ENCODE measurements around the gene SEC14L2.

The SEC14L2 gene

DNA sequence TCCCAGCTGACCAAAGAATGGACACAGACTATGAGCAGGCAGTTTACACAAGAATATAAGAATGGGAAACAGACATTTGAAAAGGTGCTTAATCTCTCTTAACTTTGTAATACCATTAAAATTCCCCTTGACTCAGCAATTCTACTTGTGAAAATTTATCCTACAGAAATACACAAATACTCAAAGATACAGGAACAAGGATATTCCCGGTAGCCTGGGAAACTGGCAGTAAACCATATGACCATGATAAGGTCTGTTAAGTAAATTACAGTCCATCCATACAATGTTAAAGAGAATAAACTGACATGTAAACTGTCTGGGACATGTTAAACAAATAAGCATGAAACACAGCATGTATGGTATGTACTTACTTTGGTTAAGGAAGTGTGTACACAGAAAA is 20.0 kb downstream of the SEC14L2 start:
- TF ChIP-seq, protein P1, sequence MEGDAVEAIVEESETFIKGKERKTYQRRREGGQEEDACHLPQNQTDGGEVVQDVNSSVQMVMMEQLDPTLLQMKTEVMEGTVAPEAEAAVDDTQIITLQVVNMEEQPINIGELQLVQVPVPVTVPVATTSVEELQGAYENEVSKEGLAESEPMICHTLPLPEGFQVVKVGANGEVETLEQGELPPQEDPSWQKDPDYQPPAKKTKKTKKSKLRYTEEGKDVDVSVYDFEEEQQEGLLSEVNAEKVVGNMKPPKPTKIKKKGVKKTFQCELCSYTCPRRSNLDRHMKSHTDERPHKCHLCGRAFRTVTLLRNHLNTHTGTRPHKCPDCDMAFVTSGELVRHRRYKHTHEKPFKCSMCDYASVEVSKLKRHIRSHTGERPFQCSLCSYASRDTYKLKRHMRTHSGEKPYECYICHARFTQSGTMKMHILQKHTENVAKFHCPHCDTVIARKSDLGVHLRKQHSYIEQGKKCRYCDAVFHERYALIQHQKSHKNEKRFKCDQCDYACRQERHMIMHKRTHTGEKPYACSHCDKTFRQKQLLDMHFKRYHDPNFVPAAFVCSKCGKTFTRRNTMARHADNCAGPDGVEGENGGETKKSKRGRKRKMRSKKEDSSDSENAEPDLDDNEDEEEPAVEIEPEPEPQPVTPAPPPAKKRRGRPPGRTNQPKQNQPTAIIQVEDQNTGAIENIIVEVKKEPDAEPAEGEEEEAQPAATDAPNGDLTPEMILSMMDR (IDR thresholded peaks at IDR 0.05; ENCODE audit: insufficient read depth, low read length, poor library complexity, severe bottlenecking), result no peak
- peaks cover 15% of the 10 kb centered on the region for H3K36me3 ChIP-seq (ENCODE audit: control insufficient read depth, insufficient read depth, low read length)
- no peak overlapping the region for H3K4me3 ChIP-seq (replicated peaks; ENCODE audit: low read depth, low read length)
- no peak for DNase-seq (ENCODE audit: extremely low read depth, insufficient read length)
- H3K27me3 ChIP-seq (replicated peaks; ENCODE audit: control insufficient read depth, insufficient read depth, low read length), result no peaks in the 10 kb centered on the region

DNA sequence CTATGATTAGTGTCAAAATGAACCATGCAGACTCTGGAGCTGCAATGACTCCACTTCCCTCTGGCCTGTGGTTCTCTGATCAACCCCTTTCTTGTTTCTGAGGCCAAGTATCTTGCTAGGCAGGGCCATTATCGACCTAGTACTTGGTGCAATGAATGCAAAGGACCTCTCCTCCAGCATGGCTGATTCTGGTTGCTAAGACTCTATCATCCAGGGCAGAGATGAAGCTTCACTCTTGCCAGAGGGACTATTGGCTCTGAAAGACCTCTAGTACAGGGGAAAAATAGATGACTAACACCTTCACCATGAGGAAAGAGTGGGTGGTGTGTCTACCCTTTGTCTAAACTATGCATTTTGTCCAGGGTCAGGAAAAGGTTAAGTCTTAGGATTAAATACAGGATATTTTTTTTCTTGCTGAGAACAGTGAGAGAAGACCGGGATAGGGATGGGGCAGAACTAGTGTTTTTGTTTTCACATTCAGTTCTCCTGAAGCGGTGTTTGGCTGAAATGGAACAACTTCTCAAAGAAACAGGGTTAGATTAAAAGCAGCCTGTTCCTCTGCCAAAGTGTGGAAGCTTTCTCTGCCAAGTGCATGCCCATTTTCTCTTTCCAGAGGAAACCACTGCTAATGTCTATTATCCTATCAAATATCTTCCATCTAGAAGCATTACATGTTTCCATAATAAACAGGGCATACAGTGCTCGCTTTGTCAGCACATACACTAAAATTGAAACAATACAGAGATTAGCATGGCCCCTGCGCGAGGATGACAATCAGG is 23.7 kb downstream of the SEC14L2 start:
- TF ChIP-seq, protein P1 (IDR thresholded peaks at IDR 0.05; ENCODE audit: insufficient read depth, low read length, poor library complexity, severe bottlenecking), result no peak
- H3K27me3 ChIP-seq (replicated peaks; ENCODE audit: control insufficient read depth, insufficient read depth, low read length), result no peaks in the 10 kb centered on the region
- DNase-seq (ENCODE audit: extremely low read depth, insufficient read length), result no peak
- H3K4me3 ChIP-seq (replicated peaks; ENCODE audit: low read depth, low read length), result no peak overlapping the region
- peaks cover 15% of the 10 kb centered on the region for H3K36me3 ChIP-seq (ENCODE audit: control insufficient read depth, insufficient read depth, low read length)

DNA sequence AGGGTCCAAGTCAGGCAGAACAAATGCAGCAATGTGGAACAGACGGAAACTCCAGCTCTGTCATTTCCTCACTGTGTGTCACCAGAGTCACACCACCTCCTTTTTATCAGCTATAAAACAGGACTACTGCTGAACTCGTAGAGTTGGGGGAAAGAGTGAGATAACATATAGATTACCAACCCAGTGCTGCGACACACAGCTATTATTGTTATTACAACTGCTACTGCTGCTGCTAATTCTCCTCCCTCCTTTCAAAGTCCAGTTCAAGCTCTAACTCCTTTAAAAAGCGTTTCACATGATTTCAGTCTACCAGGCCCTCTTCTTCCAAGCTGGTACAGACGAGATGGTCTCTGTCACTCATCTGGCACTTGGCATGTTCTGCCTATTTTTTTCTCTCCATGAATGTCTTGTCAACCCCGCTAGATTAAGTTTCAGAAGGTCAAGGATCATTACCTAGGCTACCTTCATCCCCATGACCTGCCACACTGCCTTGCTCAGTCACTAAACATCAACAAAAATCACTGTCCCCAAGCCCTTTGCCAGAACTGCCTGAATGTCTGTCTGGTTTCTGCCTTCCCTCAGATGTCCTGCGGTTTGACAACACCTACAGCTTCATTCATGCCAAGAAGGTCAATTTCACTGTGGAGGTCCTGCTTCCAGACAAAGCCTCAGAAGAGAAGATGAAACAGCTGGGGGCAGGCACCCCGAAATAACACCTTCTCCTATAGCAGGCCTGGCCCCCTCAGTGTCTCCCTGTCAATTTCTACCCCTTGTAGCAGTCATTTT is 25.1 kb downstream of the SEC14L2 start:
- no peak for DNase-seq (ENCODE audit: extremely low read depth, insufficient read length)
- peak overlapping the region; percentile 84 for H3K4me3 ChIP-seq (replicated peaks; ENCODE audit: low read depth, low read length)
- TF ChIP-seq, protein P1 (IDR thresholded peaks at IDR 0.05; ENCODE audit: insufficient read depth, low read length, poor library complexity, severe bottlenecking), result no peak

DNA sequence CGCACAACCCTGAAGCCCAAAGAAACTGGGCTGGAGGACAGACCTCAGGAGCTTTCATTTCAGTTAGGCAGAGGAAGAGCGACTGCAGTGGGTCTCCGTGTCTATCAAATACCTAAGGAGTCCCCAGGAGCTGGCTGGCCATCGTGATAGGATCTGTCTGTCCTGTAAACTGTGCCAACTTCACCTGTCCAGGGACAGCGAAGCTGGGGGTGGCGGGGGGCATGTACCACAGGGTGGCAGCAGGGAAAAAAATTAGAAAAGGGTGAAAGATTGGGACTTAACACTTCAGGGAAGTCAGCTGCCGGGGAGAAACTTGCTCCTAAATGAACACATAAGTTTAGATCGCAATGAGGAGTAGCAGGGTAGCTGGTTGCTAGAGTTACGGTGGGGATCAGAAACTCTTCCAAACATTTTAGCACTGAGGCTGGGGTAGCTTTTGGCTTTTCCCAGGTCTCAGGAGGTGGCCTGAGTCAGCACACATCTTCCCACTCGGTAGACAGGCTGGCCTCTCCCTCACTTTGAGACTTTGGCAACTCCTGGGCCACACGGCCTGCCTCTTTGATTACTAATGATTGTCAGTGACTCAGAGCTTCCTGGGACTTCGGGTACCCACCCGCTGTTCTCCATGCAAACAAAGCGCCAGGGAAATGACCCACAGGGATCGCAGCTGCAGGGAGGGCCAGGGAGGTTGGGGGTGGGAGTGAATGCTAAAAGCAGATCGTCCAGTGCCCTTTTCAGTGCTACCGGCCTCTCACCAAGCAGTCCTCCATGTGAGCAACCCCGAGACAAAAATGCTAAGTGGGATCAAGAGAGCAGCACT is 25.9 kb downstream of the SEC14L2 start:
- DNase-seq (ENCODE audit: extremely low read depth, insufficient read length), result no peak
- no peaks in the 10 kb centered on the region for H3K27me3 ChIP-seq (replicated peaks; ENCODE audit: control insufficient read depth, insufficient read depth, low read length)
- H3K36me3 ChIP-seq (ENCODE audit: control insufficient read depth, insufficient read depth, low read length), result peaks cover 11% of the 10 kb centered on the region
- H3K4me3 ChIP-seq (replicated peaks; ENCODE audit: low read depth, low read length), result peak overlapping the region; percentile 84
- TF ChIP-seq, protein P1 (IDR thresholded peaks at IDR 0.05; ENCODE audit: insufficient read depth, low read length, poor library complexity, severe bottlenecking), result no peak

More for the DNA sequence above, 25.1 kb downstream of the SEC14L2 start:
- Histone ChIP-seq H3K27me3 (replicated peaks; ENCODE audit: control insufficient read depth, insufficient read depth, low read length) (no peaks in the 10 kb centered on the region), H3K36me3 (ENCODE audit: control insufficient read depth, insufficient read depth, low read length) (peaks cover 13% of the 10 kb centered on the region)

DNA sequence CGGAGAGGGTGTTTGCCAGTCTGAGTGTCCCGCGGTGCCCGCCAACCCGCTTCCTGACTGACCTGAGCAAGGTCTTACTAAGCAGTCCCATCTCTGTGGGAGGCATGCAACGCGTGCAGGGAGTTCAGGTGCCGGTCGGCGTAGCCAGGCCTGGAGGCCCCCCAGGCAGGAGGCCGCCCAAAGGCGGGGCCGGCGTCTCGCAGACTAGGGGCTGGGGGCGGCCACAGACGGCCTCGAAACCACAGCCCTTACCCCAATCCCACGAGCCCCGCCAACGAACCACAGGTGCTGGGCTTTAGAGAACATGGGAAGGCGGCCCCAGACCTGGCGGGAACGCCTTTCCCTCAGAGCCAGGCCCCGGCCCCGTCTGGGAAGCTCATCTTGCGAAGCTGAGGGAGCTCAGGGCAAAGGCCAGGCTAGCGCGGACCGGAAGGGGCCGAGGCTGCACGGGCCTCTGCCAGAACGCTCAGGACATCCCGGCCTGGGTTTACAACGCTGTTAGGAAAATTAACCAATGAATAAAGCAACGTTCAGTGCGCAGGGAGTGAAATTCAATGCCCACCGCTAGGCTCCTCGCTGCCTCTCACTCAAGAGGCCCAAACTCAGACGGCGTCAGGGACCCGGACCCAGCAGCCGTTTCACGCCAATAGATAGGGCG is 26.6 kb downstream of the SEC14L2 start:
- DNase-seq (ENCODE audit: extremely low read depth, insufficient read length), result no peak
- Histone ChIP-seq H3K36me3 (ENCODE audit: control insufficient read depth, insufficient read depth, low read length) (peaks cover 14% of the 10 kb centered on the region), H3K4me3 (replicated peaks; ENCODE audit: low read depth, low read length) (peak overlapping the region; percentile 84), H3K27me3 (replicated peaks; ENCODE audit: control insufficient read depth, insufficient read depth, low read length) (no peaks in the 10 kb centered on the region)
- TF ChIP-seq, protein P1 (IDR thresholded peaks at IDR 0.05; ENCODE audit: insufficient read depth, low read length, poor library complexity, severe bottlenecking), result no peak

Measured in GM06990 (cell line).